PC-3 (cell line): Measurements from ENCODE around the gene ARL5C.

Experiments
- CTCF ChIP-seq: fragments of 300-600 bp; sonication (generic); conservative IDR thresholded peaks from 2 replicates; pipeline ENCODE4 v1.5.1; 2017; ENCODE audit warnings: antibody characterized with exemption, low read depth, mild to moderate bottlenecking, low read length
- EZH2phosphoT487 ChIP-seq: fragments of 300-600 bp; sonication (generic); IDR thresholded peaks from 2 replicates; pipeline ENCODE4 v1.6.1; 2018; ENCODE audit warnings: mild to moderate bottlenecking, antibody characterized with exemption, low read length, borderline replicate concordance

GRCh38 chr17:39165841-39166349, at the start of gene ARL5C:
- TF ChIP-seq CTCF = no peak
- TF ChIP-seq EZH2phosphoT487 = no peak
